DOHH2 (cell line): ENCODE results near the gene ZNF467.

ENCODE experiments used
- H3F3A ChIP-seq: fragments of 200-600 bp; sonication (generic), shearing (Covaris generic); 2 replicates; pipeline ENCODE4 v1.6.0; 2016; ENCODE audit warnings: antibody characterized with exemption, mild to moderate bottlenecking; ENCODE audit not compliant: control insufficient read depth, insufficient read depth
- H3K27ac ChIP-seq: fragments of 200-600 bp; sonication (generic); 2 replicates; pipeline ENCODE4 v1.5.1; 2014; ENCODE audit warnings: low read depth, mild to moderate bottlenecking, low read length, moderate library complexity
- H3K27me3 ChIP-seq: fragments of 200-600 bp; sonication (generic); 2 replicates; pipeline ENCODE4 v1.6.1; 2014; ENCODE audit warnings: mild to moderate bottlenecking, low read length, mixed read lengths; ENCODE audit not compliant: control insufficient read depth
- H3K36me3 ChIP-seq: fragments of 200-600 bp; sonication (generic); 2 replicates; pipeline ENCODE4 v1.6.1; 2014; ENCODE audit warnings: mild to moderate bottlenecking, low read length, moderate library complexity, mixed read lengths; ENCODE audit not compliant: control insufficient read depth
- H3K4me1 ChIP-seq: fragments of 200-600 bp; sonication (generic); 2 replicates; pipeline ENCODE4 v1.6.1; 2014; ENCODE audit warnings: mild to moderate bottlenecking, low read length, mixed read lengths; ENCODE audit not compliant: control insufficient read depth
- H3K4me2 ChIP-seq: fragments of 200-600 bp; sonication (generic); 2 replicates; pipeline ENCODE4 v1.6.0; 2014; ENCODE audit warnings: mild to moderate bottlenecking, low read length, moderate library complexity
- H3K4me3 ChIP-seq: fragments of 200-600 bp; sonication (generic); 2 replicates; pipeline ENCODE4 v1.5.1; 2014; ENCODE audit warnings: mild to moderate bottlenecking, low read length, mixed read lengths
- H3K79me2 ChIP-seq: fragments of 200-600 bp; sonication (generic); 2 replicates; pipeline ENCODE4 v1.6.1; 2014; ENCODE audit warnings: mild to moderate bottlenecking, low read length, mixed read lengths; ENCODE audit not compliant: control insufficient read depth
- H3K9me2 ChIP-seq: fragments of 200-600 bp; sonication (generic); replicated peaks from 2 replicates; pipeline ENCODE4 v1.6.1; 2014; ENCODE audit warnings: mild to moderate bottlenecking, low read length, mixed read lengths; ENCODE audit not compliant: control insufficient read depth
- H3K9me3 ChIP-seq: fragments of 200-600 bp; sonication (generic); 2 replicates; pipeline ENCODE4 v1.6.1; 2014; ENCODE audit warnings: antibody characterized with exemption, low read length, mixed read lengths; ENCODE audit not compliant: control insufficient read depth, insufficient read depth
- H4K20me1 ChIP-seq: fragments of 200-600 bp; sonication (generic); 2 replicates; pipeline ENCODE4 v1.6.0; 2014; ENCODE audit warnings: low read depth, mild to moderate bottlenecking, antibody characterized with exemption, low read length, moderate library complexity; ENCODE audit not compliant: control insufficient read depth, insufficient read depth
- EZH2phosphoT487 ChIP-seq: fragments of 200-600 bp; sonication (generic); IDR thresholded peaks from 2 replicates; pipeline ENCODE4 v1.6.1; 2017; ENCODE audit warnings: borderline replicate concordance, mild to moderate bottlenecking, antibody characterized with exemption, low read length, moderate library complexity, mixed read lengths
- TF ChIP-seq, protein P1 (sequence below): fragments of 200-600 bp; sonication (generic); IDR thresholded peaks from one replicate; pipeline ENCODE4 v1.5.1; 2014; ENCODE audit warnings: antibody characterized with exemption, mild to moderate bottlenecking, low read depth, low read length; ENCODE audit not compliant: poor library complexity, severe bottlenecking

Gene ZNF467

GRCh38 chr7:149811221-149811620 is 37.8 kb upstream of the ZNF467 start:
- Histone ChIP-seq H3K79me2 (no peaks in the 10 kb centered on the region), H3K27ac (no peak overlapping the region), H3K9me2 (no peaks in the 10 kb centered on the region), H3K4me3 (no peak overlapping the region), H3K9me3 (no peaks in the 10 kb centered on the region), H3K27me3 (no peaks in the 10 kb centered on the region), H4K20me1 (0 out of 2 replicates have a peak, but pooled peaks cover 6% of the 10 kb centered on the region), H3K4me2 (no peak overlapping the region), H3F3A (no peaks in the 10 kb centered on the region), H3K36me3 (no peaks in the 10 kb centered on the region), H3K4me1 (no peaks in the 10 kb centered on the region)
- TF ChIP-seq EZH2phosphoT487 = no peak
- TF ChIP-seq, protein P1, sequence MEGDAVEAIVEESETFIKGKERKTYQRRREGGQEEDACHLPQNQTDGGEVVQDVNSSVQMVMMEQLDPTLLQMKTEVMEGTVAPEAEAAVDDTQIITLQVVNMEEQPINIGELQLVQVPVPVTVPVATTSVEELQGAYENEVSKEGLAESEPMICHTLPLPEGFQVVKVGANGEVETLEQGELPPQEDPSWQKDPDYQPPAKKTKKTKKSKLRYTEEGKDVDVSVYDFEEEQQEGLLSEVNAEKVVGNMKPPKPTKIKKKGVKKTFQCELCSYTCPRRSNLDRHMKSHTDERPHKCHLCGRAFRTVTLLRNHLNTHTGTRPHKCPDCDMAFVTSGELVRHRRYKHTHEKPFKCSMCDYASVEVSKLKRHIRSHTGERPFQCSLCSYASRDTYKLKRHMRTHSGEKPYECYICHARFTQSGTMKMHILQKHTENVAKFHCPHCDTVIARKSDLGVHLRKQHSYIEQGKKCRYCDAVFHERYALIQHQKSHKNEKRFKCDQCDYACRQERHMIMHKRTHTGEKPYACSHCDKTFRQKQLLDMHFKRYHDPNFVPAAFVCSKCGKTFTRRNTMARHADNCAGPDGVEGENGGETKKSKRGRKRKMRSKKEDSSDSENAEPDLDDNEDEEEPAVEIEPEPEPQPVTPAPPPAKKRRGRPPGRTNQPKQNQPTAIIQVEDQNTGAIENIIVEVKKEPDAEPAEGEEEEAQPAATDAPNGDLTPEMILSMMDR = peak; percentile 60

DNA sequence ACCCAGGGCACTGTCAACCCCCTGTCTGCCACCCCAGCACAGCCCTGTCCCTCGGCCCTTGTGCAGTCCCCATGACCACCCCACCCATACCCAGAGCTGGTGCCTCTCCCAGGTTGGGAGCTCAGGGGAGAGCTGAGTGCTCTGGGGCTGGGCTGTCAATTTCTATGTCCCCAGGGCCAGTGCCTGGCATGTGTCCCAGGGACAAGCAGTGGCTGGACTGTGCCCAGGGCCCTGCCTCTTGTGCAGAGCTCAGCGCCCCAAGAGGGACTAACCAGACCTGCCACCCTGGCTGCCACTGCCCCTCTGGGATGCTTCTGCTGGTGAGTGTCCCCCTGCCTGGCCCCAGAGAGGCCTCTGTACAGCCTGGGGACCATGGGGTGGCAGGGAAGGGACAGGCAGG is 35.8 kb upstream of the ZNF467 start:
- TF ChIP-seq, protein P1 = no peak
- TF ChIP-seq EZH2phosphoT487 = no peak
- H3K9me3 ChIP-seq = no peaks in the 10 kb centered on the region
- H3K36me3 ChIP-seq = no peaks in the 10 kb centered on the region
- H3K9me2 ChIP-seq = no peaks in the 10 kb centered on the region
- H3K27me3 ChIP-seq = no peaks in the 10 kb centered on the region
- no peak overlapping the region for H3K4me3 ChIP-seq
- H3K4me1 ChIP-seq = no peaks in the 10 kb centered on the region
- no peak overlapping the region for H3K27ac ChIP-seq
- H3K79me2 ChIP-seq = no peaks in the 10 kb centered on the region
- 0 out of 2 replicates have a peak, but pooled peaks cover 6% of the 10 kb centered on the region for H4K20me1 ChIP-seq
- H3K4me2 ChIP-seq = no peak overlapping the region
- no peaks in the 10 kb centered on the region for H3F3A ChIP-seq

DNA sequence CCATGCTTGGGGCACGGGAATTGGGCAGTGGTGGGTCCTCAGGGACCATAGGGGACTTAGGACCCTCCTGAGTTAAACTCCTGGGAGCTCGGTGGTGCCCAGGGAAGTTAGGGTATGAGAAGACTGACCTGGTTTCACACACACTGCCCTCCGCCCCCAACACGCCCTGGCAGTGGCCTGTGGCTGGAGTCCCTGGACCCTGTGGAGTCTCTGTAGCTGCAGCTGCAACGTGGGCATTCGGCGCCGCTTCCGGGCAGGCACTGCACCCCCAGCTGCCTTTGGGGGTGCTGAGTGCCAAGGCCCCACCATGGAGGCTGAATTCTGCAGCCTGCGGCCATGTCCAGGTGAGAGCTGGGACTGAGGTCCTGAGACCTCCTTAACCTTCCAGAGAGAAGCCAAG is 34.9 kb upstream of the ZNF467 start:
- no peaks in the 10 kb centered on the region for H3K9me2 ChIP-seq
- no peaks in the 10 kb centered on the region for H3K27me3 ChIP-seq
- no peaks in the 10 kb centered on the region for H3K9me3 ChIP-seq
- H4K20me1 ChIP-seq = 0 out of 2 replicates have a peak, but pooled peaks cover 6% of the 10 kb centered on the region
- H3K36me3 ChIP-seq = no peaks in the 10 kb centered on the region
- H3F3A ChIP-seq = no peaks in the 10 kb centered on the region
- H3K4me3 ChIP-seq = no peak overlapping the region
- no peak overlapping the region for H3K27ac ChIP-seq
- H3K79me2 ChIP-seq = no peaks in the 10 kb centered on the region
- no peaks in the 10 kb centered on the region for H3K4me1 ChIP-seq
- no peak overlapping the region for H3K4me2 ChIP-seq
- no peak for TF ChIP-seq EZH2phosphoT487
- TF ChIP-seq, protein P1 = no peak

- TF ChIP-seq, protein P1 = no peak
- no peak for TF ChIP-seq EZH2phosphoT487
- no peaks in the 10 kb centered on the region for H3K4me1 ChIP-seq
- no peaks in the 10 kb centered on the region for H3K79me2 ChIP-seq
- H3F3A ChIP-seq = no peaks in the 10 kb centered on the region
- no peak overlapping the region for H3K4me2 ChIP-seq
- H3K9me2 ChIP-seq = no peaks in the 10 kb centered on the region
- no peaks in the 10 kb centered on the region for H3K9me3 ChIP-seq
- H4K20me1 ChIP-seq = 0 out of 2 replicates have a peak, but pooled peaks cover 3% of the 10 kb centered on the region
- H3K27me3 ChIP-seq = no peaks in the 10 kb centered on the region
- H3K4me3 ChIP-seq = no peak overlapping the region
- H3K27ac ChIP-seq = no peak overlapping the region
- no peaks in the 10 kb centered on the region for H3K36me3 ChIP-seq
Observed at GRCh38 chr7:149806726-149807125, 33.3 kb upstream of the ZNF467 start.
